ENCODE results near the gene SLC25A4. TPM values are rescaled to one million over a fixed set of nuclear protein-coding genes. Genes with fewer than 3 reads are reported as not detected.

Gene SLC25A4
- total RNA-seq = 100 to 1,000 TPM; 135 to 158 (median 140) TPM

GRCh38 chr4:185142912-185143600, at the start of gene SLC25A4:
TSS of gene SLC25A4 (plus strand) at chr4:185143266. CDS start at chr4:185143373, 107 bp downstream.
- TF ChIP-seq CTCF (IDR thresholded peaks at IDR 0.05) = peak; percentile 39 to 59 (median 44)
- TF ChIP-seq POLR2A (IDR thresholded peaks at IDR 0.05; ENCODE audit: low read depth) = peak; percentile 93
- no peak for TF ChIP-seq EP300 (IDR thresholded peaks at IDR 0.05)
- TF ChIP-seq POLR2AphosphoS5 (IDR thresholded peaks at IDR 0.05) = peak; percentile 87 to 94
- H3K4me1 ChIP-seq = peaks cover 10 to 45% (median 43%) of the 10 kb centered on the region in 4 donors
- peaks cover 0 to 37% (median 14%) of the 10 kb centered on the region in 4 donors for H3K36me3 ChIP-seq
- intact Hi-C loops (cut with DNase I) = loop anchor here (10.0 kb wide), 1 partner anchor 318 kb away; the partner anchor contains the start of gene ACSL1
- H3K27me3 ChIP-seq = no peaks in the 10 kb centered on the region
- peak within 1 kb of the TSS; percentile 93 to 96 (median 96) for H3K27ac ChIP-seq (replicated peaks in 1 of 4)
- H3K4me3 ChIP-seq = peak within 1 kb of the TSS; percentile 71 to 90 (median 76)
- DNase-seq (ENCODE audit: extremely low spot score) = no peak
- no peaks in the 10 kb centered on the region for H3K9me3 ChIP-seq
- no CpG with 5 or more reads among the region's 87 CpGs for WGBS

- TF ChIP-seq EP300 (IDR thresholded peaks at IDR 0.05) = no peak
- TF ChIP-seq POLR2AphosphoS5 (IDR thresholded peaks at IDR 0.05) = no peak
- no peak for TF ChIP-seq POLR2A (IDR thresholded peaks at IDR 0.05; ENCODE audit: low read depth)
- no peak for TF ChIP-seq CTCF (IDR thresholded peaks at IDR 0.05)
- Histone ChIP-seq H3K4me3 (no peak overlapping the region), H3K9me3 (no peaks in the 10 kb centered on the region), H3K27me3 (no peaks in the 10 kb centered on the region), H3K27ac (replicated peaks in 1 of 4) (no peak overlapping the region), H3K4me1 (no peaks in the 10 kb centered on the region), H3K36me3 (no peaks in the 10 kb centered on the region)
- DNase-seq (ENCODE audit: extremely low spot score) = no peak
- 72% methylated on average over 3 of the region's 3 CpGs for WGBS
- intact Hi-C loops (cut with DNase I) = loop anchor here (10.0 kb wide), 1 partner anchor 349 kb away; no protein-coding TSS in a partner anchor
These were observed 49.5 kb upstream of the SLC25A4 start for GRCh38 chr4:185093603-185094002.

GRCh38 chr4:185096032-185096653, 46.9 kb upstream of the SLC25A4 start:
- Histone ChIP-seq H3K9me3 (no peaks in the 10 kb centered on the region), H3K4me3 (no peak overlapping the region), H3K4me1 (no peaks in the 10 kb centered on the region), H3K36me3 (no peaks in the 10 kb centered on the region), H3K27me3 (peaks cover 0 to 4% (median 0%) of the 10 kb centered on the region in 4 donors), H3K27ac (replicated peaks in 1 of 4) (no peak overlapping the region)
- no peak for DNase-seq (ENCODE audit: extremely low spot score)
- WGBS = 48% methylated on average over 2 of the region's 2 CpGs
- TF ChIP-seq EP300 (IDR thresholded peaks at IDR 0.05) (no peak), CTCF (IDR thresholded peaks at IDR 0.05) (peak; percentile 47 to 64 (median 56))
- intact Hi-C loops (cut with DNase I) = loop anchor here (2.0 to 10.0 kb wide), 3 partner anchors 55 to 351 kb away; no protein-coding TSS in a partner anchor

- no peak overlapping the region for H3K4me3 ChIP-seq
- no peak overlapping the region for H3K27ac ChIP-seq (replicated peaks in 1 of 4)
- DNase-seq (ENCODE audit: extremely low spot score) = no peak
- intact Hi-C loops (cut with DNase I) = loop anchor here (10.0 kb wide), 1 partner anchor 354 kb away; no protein-coding TSS in a partner anchor
- no peaks in the 10 kb centered on the region for H3K9me3 ChIP-seq
- TF ChIP-seq POLR2A (IDR thresholded peaks at IDR 0.05; ENCODE audit: low read depth) (no peak), CTCF (IDR thresholded peaks at IDR 0.05) (no peak), EP300 (IDR thresholded peaks at IDR 0.05) (no peak), POLR2AphosphoS5 (IDR thresholded peaks at IDR 0.05) (no peak)
- peaks cover 0 to 4% (median 0%) of the 10 kb centered on the region in 4 donors for H3K27me3 ChIP-seq
- no peaks in the 10 kb centered on the region for H3K4me1 ChIP-seq
- H3K36me3 ChIP-seq = no peaks in the 10 kb centered on the region
These were observed 44.6 kb upstream of the SLC25A4 start for GRCh38 chr4:185098474-185098873.

All from esophagus muscularis mucosa (tissue), 4 donors.